Astrocyte of the cerebellum (primary cell): ENCODE data around the gene PRDM16.

ENCODE experiments used
- DNase-seq: peaks from one replicate; pipeline ENCODE4 v3.0.0-alpha.2; 2011; ENCODE audit warnings: low read depth
- H3K4me3 ChIP-seq: 2 replicates; pipeline ENCODE4 v1.5.1; 2011; ENCODE audit warnings: mild to moderate bottlenecking, low read depth, low read length, moderate library complexity
- CTCF ChIP-seq: IDR thresholded peaks from 2 replicates; pipeline ENCODE4 v1.5.1; 2012; ENCODE audit warnings: low read length, low read depth, moderate library complexity, mild to moderate bottlenecking; ENCODE audit errors: missing control alignments
- in situ Hi-C: cut with HindIII; loops from 2 replicates; pipeline ENCODE4 v1.10.0; 2017; ENCODE audit warnings: low sequenced_read_pairs

The PRDM16 gene

GRCh38 chr1:3028531-3029282, 40.3 kb upstream of the PRDM16 start:
- no peak for DNase-seq
- no peak overlapping the region for H3K4me3 ChIP-seq
- in situ Hi-C loops = no loop called here
- TF ChIP-seq CTCF = no peak

GRCh38 chr1:3029481-3029961, 39.5 kb upstream of the PRDM16 start:
- no peak overlapping the region for H3K4me3 ChIP-seq
- TF ChIP-seq CTCF = no peak
- DNase-seq = no peak
- in situ Hi-C loops = no loop called here

GRCh38 chr1:3029991-3030662, 38.9 kb upstream of the PRDM16 start:
- H3K4me3 ChIP-seq = no peak overlapping the region
- in situ Hi-C loops = no loop called here
- no peak for TF ChIP-seq CTCF
- DNase-seq = no peak

GRCh38 chr1:3030663-3031381, 38.2 kb upstream of the PRDM16 start:
- no peak overlapping the region for H3K4me3 ChIP-seq
- in situ Hi-C loops = no loop called here
- DNase-seq = no peak
- TF ChIP-seq CTCF = no peak

GRCh38 chr1:3031401-3032221, 37.4 kb upstream of the PRDM16 start:
- H3K4me3 ChIP-seq = no peak overlapping the region
- in situ Hi-C loops = no loop called here
- DNase-seq = no peak
- TF ChIP-seq CTCF = no peak

GRCh38 chr1:3032371-3033039, 36.5 kb upstream of the PRDM16 start:
- no peak overlapping the region for H3K4me3 ChIP-seq
- in situ Hi-C loops = no loop called here
- TF ChIP-seq CTCF = no peak
- DNase-seq = no peak
